ENCODE results near the gene DAGLA.

Gene DAGLA

GRCh38 chr11:61718046-61718531 is 37.9 kb downstream of the DAGLA start:
- Histone ChIP-seq H4K20me1 (ENCODE audit: insufficient read depth) (no peaks in the 10 kb centered on the region), H3K4me2 (no peak overlapping the region), H3K27ac (no peak overlapping the region), H3K4me3 (IDR thresholded peaks at IDR 0.05; ENCODE audit: insufficient read depth, low read depth, low read length) (no peak overlapping the region), H3K9ac (no peak overlapping the region), H3K4me1 (ENCODE audit: low read depth, poor library complexity, severe bottlenecking) (no peaks in the 10 kb centered on the region), H3K27me3 (ENCODE audit: insufficient read depth, low read depth) (peaks cover 43% of the 10 kb centered on the region), H3K79me2 (ENCODE audit: insufficient read depth, low read depth) (no peaks in the 10 kb centered on the region), H3K36me3 (ENCODE audit: insufficient read depth) (no peaks in the 10 kb centered on the region), H2AFZ (ENCODE audit: low read depth) (no peak overlapping the region)
- TF ChIP-seq CTCF (conservative IDR thresholded peaks at IDR 0.05; ENCODE audit: low read depth, low read length), result no peak

GRCh38 chr11:61718621-61719302 is 38.6 kb downstream of the DAGLA start:
- no peaks in the 10 kb centered on the region for H4K20me1 ChIP-seq (ENCODE audit: insufficient read depth)
- H3K36me3 ChIP-seq (ENCODE audit: insufficient read depth), result no peaks in the 10 kb centered on the region
- no peak overlapping the region for H3K27ac ChIP-seq

GRCh38 chr11:61719978-61720377 is 39.8 kb downstream of the DAGLA start:
- Histone ChIP-seq H2AFZ (ENCODE audit: low read depth) (no peak overlapping the region), H4K20me1 (ENCODE audit: insufficient read depth) (no peaks in the 10 kb centered on the region), H3K27me3 (ENCODE audit: insufficient read depth, low read depth) (peaks cover 28% of the 10 kb centered on the region; the same call in 1 of the 2 replicates), H3K36me3 (ENCODE audit: insufficient read depth) (no peaks in the 10 kb centered on the region), H3K27ac (no peak overlapping the region), H3K9ac (no peak overlapping the region), H3K79me2 (ENCODE audit: insufficient read depth, low read depth) (no peaks in the 10 kb centered on the region), H3K4me2 (no peak overlapping the region), H3K4me3 (IDR thresholded peaks at IDR 0.05; ENCODE audit: insufficient read depth, low read depth, low read length) (no peak overlapping the region), H3K4me1 (ENCODE audit: low read depth, poor library complexity, severe bottlenecking) (no peaks in the 10 kb centered on the region)
- no peak for TF ChIP-seq CTCF (conservative IDR thresholded peaks at IDR 0.05; ENCODE audit: low read depth, low read length)

More at GRCh38 chr11:61718621-61719302, 38.6 kb downstream of the DAGLA start:
- no peak for TF ChIP-seq CTCF (conservative IDR thresholded peaks at IDR 0.05; ENCODE audit: low read depth, low read length)
- H3K4me2 ChIP-seq, result no peak overlapping the region
- no peak overlapping the region for H3K4me3 ChIP-seq (IDR thresholded peaks at IDR 0.05; ENCODE audit: insufficient read depth, low read depth, low read length)
- H2AFZ ChIP-seq (ENCODE audit: low read depth), result no peak overlapping the region
- H3K9ac ChIP-seq, result no peak overlapping the region
- H3K27me3 ChIP-seq (ENCODE audit: insufficient read depth, low read depth), result peaks cover 38% of the 10 kb centered on the region
- H3K4me1 ChIP-seq (ENCODE audit: low read depth, poor library complexity, severe bottlenecking), result no peaks in the 10 kb centered on the region
- H3K79me2 ChIP-seq (ENCODE audit: insufficient read depth, low read depth), result no peaks in the 10 kb centered on the region

GRCh38 chr11:61720597-61720996 is 40.4 kb downstream of the DAGLA start:
- H4K20me1 ChIP-seq (ENCODE audit: insufficient read depth), result no peaks in the 10 kb centered on the region
- no peaks in the 10 kb centered on the region for H3K36me3 ChIP-seq (ENCODE audit: insufficient read depth)
- no peak overlapping the region for H2AFZ ChIP-seq (ENCODE audit: low read depth)
- no peaks in the 10 kb centered on the region for H3K79me2 ChIP-seq (ENCODE audit: insufficient read depth, low read depth)
- H3K4me2 ChIP-seq, result no peak overlapping the region
- peaks cover 24% of the 10 kb centered on the region; the same call in 1 of the 2 replicates for H3K27me3 ChIP-seq (ENCODE audit: insufficient read depth, low read depth)
- H3K4me3 ChIP-seq (IDR thresholded peaks at IDR 0.05; ENCODE audit: insufficient read depth, low read depth, low read length), result no peak overlapping the region
- H3K27ac ChIP-seq, result no peak overlapping the region
- no peak overlapping the region for H3K9ac ChIP-seq
- TF ChIP-seq CTCF (conservative IDR thresholded peaks at IDR 0.05; ENCODE audit: low read depth, low read length), result no peak
- H3K4me1 ChIP-seq (ENCODE audit: low read depth, poor library complexity, severe bottlenecking), result no peaks in the 10 kb centered on the region

All from KMS-11 (cell line).